ENCODE measurements around the gene DAB2IP. TPM values are rescaled to one million over a fixed set of nuclear protein-coding genes. Genes with fewer than 3 reads are reported as not detected.

DAB2IP gene
- total RNA-seq, 1 experiment from 2014 or later = 31.0 TPM

DNA sequence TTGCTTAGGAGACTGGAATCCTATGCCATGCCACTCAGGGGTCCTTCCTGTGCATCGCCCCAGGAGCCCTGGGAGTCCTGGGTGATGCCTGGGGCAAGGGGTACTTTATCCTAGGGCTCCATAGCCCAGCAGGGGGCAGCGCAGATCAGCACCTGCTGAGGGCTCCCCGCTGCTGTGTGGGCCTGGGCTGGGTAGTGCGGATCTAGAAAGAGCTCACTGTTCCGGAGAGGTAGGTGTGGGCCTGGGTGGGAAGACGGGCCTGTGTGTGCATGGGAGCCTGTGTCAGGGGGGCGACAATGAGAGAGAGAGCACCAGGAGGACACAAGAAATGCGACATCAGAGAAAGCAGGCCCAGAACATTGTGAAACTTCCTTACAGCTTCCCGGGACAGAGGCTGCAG, 11.4 kb upstream of the DAB2IP start (continued):
- TF ChIP-seq, protein P1, sequence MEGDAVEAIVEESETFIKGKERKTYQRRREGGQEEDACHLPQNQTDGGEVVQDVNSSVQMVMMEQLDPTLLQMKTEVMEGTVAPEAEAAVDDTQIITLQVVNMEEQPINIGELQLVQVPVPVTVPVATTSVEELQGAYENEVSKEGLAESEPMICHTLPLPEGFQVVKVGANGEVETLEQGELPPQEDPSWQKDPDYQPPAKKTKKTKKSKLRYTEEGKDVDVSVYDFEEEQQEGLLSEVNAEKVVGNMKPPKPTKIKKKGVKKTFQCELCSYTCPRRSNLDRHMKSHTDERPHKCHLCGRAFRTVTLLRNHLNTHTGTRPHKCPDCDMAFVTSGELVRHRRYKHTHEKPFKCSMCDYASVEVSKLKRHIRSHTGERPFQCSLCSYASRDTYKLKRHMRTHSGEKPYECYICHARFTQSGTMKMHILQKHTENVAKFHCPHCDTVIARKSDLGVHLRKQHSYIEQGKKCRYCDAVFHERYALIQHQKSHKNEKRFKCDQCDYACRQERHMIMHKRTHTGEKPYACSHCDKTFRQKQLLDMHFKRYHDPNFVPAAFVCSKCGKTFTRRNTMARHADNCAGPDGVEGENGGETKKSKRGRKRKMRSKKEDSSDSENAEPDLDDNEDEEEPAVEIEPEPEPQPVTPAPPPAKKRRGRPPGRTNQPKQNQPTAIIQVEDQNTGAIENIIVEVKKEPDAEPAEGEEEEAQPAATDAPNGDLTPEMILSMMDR (IDR thresholded peaks at IDR 0.05 in 2 of 3, conservative IDR thresholded peaks at IDR 0.05 in 1 of 3; ENCODE audit: borderline replicate concordance in 1 of 3, insufficient read depth in 1 of 3, low read depth in 2 of 3, low read length in 2 of 3) = peak; percentile 53 to 74 (median 74); a peak in 5 of 6 replicates
- TF ChIP-seq RAD21 (IDR thresholded peaks at IDR 0.05; ENCODE audit: low read depth) = peak; percentile 79
- TF ChIP-seq ELF1 (IDR thresholded peaks at IDR 0.05; ENCODE audit: borderline replicate concordance, low read depth) = no peak

DNA sequence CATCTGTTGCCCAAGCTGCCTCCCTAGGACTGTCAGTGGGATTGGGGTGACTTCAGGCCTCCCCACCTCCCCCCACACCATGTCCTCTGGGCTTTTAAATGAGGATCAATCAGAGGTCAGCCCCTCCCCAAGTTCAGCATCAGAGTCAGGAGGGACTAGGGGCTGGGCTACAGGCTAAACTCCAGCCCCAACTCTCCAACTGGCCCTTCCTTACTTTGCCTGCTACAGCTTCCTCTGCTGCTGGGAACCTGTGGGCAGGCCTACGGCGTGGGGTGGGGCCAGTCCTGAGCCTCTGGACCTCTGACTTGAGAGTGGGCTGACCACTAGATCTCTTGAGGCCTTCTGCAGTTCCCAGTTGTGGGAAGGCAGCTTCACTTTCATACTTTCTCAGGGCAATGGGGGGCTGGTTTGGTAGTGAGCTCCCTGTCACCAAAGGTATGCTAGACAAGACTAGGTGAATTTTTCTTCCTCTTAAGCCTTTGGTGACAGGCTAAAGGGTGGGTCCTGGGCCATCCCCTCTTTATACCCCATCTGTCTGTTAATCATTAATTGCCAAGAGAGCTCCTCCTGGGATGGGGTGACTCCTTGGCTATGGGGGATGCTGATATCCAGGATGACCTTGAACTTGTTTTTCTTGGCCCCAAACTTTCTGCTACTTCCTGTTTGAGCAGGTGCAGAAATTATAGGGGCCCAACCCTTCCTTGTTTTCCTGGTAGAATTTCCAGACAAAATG, 10.8 kb upstream of the DAB2IP start:
- Histone ChIP-seq H3K4me2 (ENCODE audit: low read length) (no peak overlapping the region), H3K79me2 (ENCODE audit: insufficient read depth, low read length) (no peaks in the 10 kb centered on the region), H3K4me1 (ENCODE audit: control insufficient read depth in 1 of 2, insufficient read depth in 2 of 2, low read length in 2 of 2) (peaks cover 13 to 23% of the 10 kb centered on the region in 2 experiments), H3K9ac (ENCODE audit: low read length) (no peak overlapping the region), H3K27me3 (ENCODE audit: insufficient read depth, low read length) (no peaks in the 10 kb centered on the region), H3K9me2 (ENCODE audit: insufficient read depth) (no peaks in the 10 kb centered on the region), H3K27ac (ENCODE audit: low read depth, low read length) (no peak overlapping the region), H3K4me3 (replicated peaks in 1 of 2; ENCODE audit: low read depth in 1 of 2, low read length in 2 of 2) (no peak overlapping the region), H3K9me3 (ENCODE audit: control insufficient read depth in 1 of 2, insufficient read depth in 1 of 2, low read depth in 1 of 2, low read length in 2 of 2) (no peaks in the 10 kb centered on the region), H2AFZ (ENCODE audit: low read depth, low read length, poor library complexity, severe bottlenecking) (no peak overlapping the region), H4K20me1 (ENCODE audit: insufficient read depth) (no peaks in the 10 kb centered on the region), H3K36me3 (ENCODE audit: control insufficient read depth in 1 of 2, insufficient read depth in 2 of 2, low read length in 2 of 2) (no peaks in the 10 kb centered on the region)
- POLR2A ChIA-PET = no interaction called here
- no TSS peak for BruUV-seq (replicated peaks)
- TF ChIP-seq, protein P2, sequence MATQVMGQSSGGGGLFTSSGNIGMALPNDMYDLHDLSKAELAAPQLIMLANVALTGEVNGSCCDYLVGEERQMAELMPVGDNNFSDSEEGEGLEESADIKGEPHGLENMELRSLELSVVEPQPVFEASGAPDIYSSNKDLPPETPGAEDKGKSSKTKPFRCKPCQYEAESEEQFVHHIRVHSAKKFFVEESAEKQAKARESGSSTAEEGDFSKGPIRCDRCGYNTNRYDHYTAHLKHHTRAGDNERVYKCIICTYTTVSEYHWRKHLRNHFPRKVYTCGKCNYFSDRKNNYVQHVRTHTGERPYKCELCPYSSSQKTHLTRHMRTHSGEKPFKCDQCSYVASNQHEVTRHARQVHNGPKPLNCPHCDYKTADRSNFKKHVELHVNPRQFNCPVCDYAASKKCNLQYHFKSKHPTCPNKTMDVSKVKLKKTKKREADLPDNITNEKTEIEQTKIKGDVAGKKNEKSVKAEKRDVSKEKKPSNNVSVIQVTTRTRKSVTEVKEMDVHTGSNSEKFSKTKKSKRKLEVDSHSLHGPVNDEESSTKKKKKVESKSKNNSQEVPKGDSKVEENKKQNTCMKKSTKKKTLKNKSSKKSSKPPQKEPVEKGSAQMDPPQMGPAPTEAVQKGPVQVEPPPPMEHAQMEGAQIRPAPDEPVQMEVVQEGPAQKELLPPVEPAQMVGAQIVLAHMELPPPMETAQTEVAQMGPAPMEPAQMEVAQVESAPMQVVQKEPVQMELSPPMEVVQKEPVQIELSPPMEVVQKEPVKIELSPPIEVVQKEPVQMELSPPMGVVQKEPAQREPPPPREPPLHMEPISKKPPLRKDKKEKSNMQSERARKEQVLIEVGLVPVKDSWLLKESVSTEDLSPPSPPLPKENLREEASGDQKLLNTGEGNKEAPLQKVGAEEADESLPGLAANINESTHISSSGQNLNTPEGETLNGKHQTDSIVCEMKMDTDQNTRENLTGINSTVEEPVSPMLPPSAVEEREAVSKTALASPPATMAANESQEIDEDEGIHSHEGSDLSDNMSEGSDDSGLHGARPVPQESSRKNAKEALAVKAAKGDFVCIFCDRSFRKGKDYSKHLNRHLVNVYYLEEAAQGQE (IDR thresholded peaks at IDR 0.05; ENCODE audit: low read depth) = no peak
- TF ChIP-seq FOSL1 (IDR thresholded peaks at IDR 0.05; ENCODE audit: low read depth) (no peak), ZNF274 (IDR thresholded peaks at IDR 0.05; ENCODE audit: low read depth, low read length) (no peak), SRF (IDR thresholded peaks at IDR 0.05; ENCODE audit: low read depth) (no peak), ZFX (IDR thresholded peaks at IDR 0.05) (no peak), JUND (IDR thresholded peaks at IDR 0.05) (no peak)
- TF ChIP-seq, protein P3, sequence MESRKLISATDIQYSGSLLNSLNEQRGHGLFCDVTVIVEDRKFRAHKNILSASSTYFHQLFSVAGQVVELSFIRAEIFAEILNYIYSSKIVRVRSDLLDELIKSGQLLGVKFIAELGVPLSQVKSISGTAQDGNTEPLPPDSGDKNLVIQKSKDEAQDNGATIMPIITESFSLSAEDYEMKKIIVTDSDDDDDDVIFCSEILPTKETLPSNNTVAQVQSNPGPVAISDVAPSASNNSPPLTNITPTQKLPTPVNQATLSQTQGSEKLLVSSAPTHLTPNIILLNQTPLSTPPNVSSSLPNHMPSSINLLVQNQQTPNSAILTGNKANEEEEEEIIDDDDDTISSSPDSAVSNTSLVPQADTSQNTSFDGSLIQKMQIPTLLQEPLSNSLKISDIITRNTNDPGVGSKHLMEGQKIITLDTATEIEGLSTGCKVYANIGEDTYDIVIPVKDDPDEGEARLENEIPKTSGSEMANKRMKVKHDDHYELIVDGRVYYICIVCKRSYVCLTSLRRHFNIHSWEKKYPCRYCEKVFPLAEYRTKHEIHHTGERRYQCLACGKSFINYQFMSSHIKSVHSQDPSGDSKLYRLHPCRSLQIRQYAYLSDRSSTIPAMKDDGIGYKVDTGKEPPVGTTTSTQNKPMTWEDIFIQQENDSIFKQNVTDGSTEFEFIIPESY (IDR thresholded peaks at IDR 0.05; ENCODE audit: extremely low read depth, insufficient replicate concordance, low read length) = no peak
- intact Hi-C loops (cut with micrococcal nuclease) = loop anchor here (5.0 kb wide), 1 partner anchor 42 kb away; no protein-coding TSS in a partner anchor
- RAD21 ChIA-PET (ENCODE audit: low non-redundant PET in 1 of 2, low total read pairs in 2 of 2, uncharacterized antibody in 2 of 2, unreplicated experiment in 2 of 2) = interaction anchor here (0.6 to 1.0 kb wide), 2 partner anchors 44 to 54 kb away, joined by 3 to 4 read pairs; no protein-coding TSS in a partner anchor
- CTCF ChIA-PET = interaction anchor here (0.5 to 2.0 kb wide), 8 partner anchors 9 to 95 kb away, joined by 3 to 17 read pairs (median 4); no protein-coding TSS in a partner anchor
- DNase-seq (ENCODE audit: low read depth, low spot score) (no peak), ATAC-seq (0 out of 2 replicates have a peak, but pooled peaks have one; percentile 13)

All from HCT116 (cell line).